ENCODE results near the gene MIGA1.

- no peak for TF ChIP-seq CTCF (IDR thresholded peaks at IDR 0.05)
- TF ChIP-seq POLR2AphosphoS5 (IDR thresholded peaks at IDR 0.05), result no peak
- no peak for TF ChIP-seq EP300 (IDR thresholded peaks at IDR 0.05)
- no peak for TF ChIP-seq POLR2A (IDR thresholded peaks at IDR 0.05)
These were observed 22.3 kb upstream of the MIGA1 start for GRCh38 chr1:77757066-77757584.
